HG03045 (cell line): ENCODE results near the gene FAHD1.
A peak's percentile ranks its signal among the peaks of the same experiment; 100 is the strongest.

Experiments
- ATAC-seq: cut with Tn5 transposase; IDR thresholded peaks from one replicate; pipeline ENCODE4 v1.9.1; 2021; ENCODE audit warnings: mild to moderate bottlenecking, moderate library complexity; ENCODE audit not compliant: unreplicated experiment

The FAHD1 gene

DNA sequence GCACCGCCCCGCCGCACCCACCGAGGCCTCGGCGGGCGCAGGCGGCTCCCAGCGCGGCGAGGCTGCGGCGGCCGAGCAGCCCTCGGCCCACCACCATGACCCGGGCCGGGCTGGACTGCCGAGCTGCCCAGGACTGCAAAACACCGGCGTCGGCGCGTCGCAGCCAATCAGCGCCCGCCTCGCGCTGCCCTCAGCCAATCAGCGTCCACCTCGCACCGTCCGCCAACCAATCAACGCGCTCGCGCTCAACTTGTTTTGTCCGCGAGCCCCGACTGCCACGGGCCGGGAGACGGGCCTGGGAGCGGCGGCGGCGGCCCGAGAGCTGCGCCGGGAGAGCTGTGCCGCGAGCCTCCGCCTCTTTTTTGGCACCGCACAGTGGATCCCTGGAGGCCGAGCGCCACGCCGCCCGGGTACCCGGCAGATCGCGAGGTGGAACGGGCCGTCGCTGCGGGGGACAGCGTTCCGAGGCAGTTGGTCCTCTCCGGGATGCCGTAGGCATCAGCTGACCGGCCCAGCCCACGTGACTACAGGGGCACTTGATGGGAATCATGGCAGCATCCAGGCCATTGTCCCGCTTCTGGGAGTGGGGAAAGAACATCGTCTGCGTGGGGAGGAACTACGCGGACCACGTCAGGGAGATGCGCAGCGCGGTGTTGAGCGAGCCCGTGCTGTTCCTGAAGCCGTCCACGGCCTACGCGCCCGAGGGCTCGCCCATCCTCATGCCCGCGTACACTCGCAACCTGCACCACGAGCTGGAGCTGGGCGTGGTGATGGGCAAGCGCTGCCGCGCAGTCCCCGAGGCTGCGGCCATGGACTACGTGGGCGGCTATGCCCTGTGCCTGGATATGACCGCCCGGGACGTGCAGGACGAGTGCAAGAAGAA is at the start of gene FAHD1, which contains the start of gene HAGH:
FAHD1 (plus strand) TSS at position 516 of the 883 bp plus-strand sequence; CDS start at position 549, 33 bp downstream.
HAGH (minus strand) TSS at position 135 of the 883 bp plus-strand sequence; CDS start at position 97, 38 bp downstream.
- ATAC-seq: peak; percentile 83

DNA sequence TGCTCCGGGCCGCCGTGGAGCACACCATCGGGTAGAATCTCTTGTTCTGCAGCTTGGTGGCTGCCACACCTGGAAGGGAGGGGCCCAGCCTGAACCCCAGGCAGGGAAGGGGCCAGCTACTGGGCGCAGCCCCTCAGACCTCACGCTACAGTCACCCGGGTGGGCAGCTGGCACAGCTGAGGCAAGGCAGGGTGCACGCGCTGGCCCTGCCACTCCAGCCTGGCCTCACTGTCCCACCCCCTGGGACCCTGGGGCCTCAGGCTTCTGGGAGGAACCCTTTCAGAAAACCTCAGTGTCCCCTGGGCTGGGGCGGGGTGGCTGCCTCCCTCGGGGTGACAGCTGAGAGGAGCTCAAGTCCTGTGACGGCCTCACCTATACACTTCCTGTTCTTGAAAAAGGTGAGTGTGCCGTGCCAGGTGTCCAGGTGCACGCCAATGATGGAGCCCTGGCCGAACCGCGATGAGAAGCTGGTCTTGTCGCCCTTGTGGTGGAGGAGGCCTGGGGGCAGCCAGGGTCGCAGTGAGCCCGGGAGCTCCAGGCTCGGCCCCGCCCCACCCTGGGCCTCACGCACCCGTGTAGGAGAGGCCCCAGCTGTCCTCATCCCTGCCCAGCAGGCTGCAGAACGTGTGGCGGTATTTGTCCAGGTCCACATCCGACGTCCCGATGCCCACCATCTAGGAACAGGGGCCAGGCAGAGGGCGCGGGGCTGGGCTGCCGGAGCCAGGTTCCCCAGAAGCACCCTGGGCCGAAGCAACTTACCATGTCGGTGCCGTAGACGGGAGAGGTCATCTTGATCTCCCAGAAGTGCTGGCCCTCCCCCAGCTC is 49.4 kb upstream of the FAHD1 start:
- ATAC-seq: no peak

DNA sequence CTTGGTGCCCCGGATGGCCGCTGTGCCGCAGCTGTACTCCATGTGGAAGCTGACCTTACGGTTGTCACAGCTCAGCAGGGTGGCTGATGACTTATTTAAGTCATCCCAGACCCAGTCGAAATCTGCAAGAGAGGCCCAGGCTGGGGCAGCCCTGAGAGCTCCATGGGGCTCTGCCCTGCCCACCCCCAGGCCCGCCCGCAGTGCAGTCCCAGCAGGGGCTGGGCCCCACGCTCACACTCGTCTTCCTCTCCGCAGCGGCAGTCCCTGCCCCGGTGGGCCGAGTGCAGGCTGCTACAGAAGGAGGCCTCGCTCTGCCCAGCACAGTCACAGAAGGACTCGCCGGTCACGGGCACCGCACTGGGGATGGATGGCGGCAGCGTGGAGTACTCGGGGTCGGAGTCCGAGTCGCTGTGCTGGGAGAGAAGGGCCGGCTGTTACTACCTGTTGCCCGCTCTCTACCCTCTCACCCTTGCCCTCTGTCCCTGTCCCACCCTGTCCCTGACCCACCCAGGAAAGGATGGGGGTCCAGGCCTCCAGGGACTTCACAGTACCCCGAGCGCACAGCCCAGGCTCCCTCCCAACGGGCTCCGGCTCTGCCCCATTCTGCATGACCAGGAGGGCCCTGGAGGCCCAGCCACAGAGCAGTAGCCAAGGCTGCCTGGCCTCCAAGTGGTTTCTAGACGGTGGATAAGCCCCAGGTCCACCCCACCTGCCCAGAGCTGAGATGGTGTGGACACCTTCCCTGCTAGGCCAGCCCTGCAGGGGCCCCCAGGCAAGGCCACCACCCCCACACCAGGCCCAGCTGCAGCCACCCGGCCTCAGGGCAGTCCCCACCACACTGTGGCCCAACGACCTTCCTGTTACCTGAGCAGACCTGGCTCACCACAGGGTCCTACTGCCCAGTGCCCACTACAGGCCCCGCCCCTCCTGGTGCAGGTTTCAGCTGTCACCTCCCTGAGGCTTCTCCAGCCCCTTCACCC is 48.5 kb upstream of the FAHD1 start:
- no peak for ATAC-seq

DNA sequence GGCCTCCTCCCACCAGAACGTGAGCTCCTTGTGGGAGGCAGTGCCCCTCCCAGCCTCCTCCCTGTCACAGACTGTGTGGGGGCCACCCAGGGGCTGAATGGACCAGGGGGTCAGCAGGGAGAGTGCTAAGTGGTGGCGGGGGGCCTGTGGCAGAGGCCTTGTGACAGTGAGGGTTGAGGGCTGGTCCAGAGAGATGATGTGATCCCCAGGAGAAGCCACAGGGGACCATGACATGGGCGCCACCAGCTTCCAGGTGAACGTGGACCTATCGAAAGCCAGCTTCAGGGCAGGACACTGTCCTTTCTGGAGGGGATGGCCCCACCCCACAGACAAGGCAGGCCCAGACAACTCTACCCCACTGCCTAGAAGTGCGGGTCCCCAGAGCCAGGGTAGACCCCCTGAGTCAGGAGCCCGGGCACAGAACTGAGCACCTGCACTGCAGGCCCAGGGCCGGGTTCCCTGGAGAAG is 47.7 kb upstream of the FAHD1 start:
- ATAC-seq: no peak

DNA sequence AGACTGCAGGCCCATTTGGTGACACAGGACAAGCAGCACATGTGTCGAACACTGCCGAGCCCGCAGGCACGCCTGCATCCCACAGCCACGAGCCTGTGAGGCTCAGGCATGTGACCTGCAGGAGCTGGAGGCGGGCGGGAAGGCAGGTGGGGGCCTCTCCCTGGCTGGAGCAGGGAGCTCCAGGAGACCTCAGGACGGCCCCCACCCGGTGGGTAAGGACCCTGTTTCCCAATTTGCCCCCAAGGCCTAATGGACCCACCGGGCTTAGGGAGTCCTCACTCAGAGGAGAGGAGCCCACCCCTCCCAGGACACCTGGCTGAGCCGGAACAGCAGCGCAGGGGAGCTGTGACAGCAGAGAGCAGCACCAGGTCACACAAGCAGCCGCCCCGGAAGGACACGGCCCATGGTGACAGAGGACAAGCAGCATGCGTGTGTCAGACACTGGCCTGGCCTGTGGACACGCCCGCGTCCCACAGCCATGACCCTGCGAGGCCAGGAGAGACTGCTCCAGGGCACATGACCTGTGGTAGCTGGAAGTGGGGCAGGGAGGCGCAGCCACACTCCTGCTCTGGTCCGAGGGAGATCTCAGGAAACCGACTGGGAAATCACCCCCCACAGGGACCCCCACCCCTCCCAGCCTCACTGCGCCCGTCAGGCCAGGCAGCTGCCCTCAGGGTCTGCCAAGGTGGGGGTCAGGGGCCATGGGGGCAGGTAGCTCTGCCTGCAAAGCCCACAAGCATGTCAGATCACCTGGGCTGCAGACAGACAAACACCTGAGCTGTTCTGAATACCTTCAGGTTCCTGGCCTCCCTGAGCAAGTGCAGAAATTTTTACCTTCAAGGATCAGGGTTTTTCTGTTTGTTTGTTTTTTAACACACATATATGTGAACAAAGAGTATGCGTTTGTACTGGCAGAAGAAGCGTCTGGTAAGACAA is 47.0 kb upstream of the FAHD1 start:
- ATAC-seq: no peak

DNA sequence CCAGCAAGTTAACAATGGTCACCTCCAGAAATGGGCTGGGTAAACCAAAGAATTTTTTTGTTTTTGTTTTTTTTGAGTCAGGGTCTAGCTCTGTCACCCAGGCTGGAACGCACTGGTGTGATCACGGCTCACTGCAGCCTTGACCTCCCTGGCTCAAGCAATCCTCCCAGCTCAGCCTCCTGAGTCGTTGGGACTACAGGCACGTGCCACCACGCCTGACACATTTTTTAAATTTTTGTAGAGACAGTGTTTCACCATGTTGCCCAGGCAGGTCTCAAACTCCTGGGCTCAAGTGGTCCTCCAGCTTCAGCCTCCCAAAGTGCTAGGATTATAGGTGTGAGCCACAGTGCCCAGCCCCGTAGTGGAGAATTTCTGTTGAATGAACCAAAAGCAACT is 46.3 kb upstream of the FAHD1 start:
- ATAC-seq: no peak

DNA sequence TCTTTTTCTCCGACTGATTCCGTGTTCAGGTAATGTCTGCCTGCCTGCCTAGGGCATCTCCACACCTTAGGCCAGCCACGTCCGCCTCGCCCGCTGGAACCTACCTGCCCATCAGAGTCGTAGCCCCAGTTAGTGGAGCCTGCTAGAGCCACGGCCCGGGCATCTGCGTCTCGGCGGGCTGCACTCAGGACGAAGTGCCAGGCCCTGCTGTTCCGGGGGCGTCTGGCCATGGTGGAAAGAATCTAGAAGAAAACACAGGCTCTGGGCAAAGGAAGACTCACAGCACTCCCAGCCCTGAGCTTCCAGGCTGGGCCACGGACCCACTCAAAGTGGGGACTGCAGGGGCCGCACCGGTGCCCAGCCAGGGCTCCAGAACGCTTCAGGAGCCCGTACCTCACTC is 45.8 kb upstream of the FAHD1 start:
- ATAC-seq: no peak

DNA sequence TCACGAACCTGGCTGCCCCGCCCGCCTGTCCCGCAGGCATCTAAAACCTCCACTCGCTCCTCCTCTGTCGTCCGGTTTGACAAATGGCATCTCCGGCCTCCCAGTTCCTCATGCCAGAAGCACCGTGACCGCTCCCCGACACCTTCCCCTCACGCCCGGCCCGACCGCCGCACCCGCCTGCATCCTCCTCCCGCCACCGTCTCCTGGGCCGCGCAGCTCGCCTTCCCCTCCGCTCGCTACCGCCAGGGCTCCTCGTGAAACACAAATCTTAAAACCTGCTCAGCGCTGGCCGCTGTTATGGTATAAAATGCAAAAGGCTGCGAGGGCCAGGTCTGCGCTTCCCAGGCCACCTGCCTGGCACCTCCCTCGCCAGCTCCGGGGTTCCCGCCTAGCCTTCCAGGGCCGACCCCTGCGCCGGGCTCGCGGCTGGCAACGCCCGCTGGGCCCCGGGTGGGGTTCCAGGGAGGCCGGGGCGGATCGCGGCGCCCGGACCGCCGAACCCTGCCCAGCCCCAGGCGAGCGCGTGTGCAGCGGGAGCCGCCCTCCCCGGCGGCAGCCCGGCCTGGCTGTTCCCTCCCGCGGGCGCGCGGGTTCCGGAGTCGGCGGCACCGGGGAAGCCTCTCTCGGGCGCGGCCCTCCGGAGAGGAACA is 45.1 kb upstream of the FAHD1 start:
- no peak for ATAC-seq

DNA sequence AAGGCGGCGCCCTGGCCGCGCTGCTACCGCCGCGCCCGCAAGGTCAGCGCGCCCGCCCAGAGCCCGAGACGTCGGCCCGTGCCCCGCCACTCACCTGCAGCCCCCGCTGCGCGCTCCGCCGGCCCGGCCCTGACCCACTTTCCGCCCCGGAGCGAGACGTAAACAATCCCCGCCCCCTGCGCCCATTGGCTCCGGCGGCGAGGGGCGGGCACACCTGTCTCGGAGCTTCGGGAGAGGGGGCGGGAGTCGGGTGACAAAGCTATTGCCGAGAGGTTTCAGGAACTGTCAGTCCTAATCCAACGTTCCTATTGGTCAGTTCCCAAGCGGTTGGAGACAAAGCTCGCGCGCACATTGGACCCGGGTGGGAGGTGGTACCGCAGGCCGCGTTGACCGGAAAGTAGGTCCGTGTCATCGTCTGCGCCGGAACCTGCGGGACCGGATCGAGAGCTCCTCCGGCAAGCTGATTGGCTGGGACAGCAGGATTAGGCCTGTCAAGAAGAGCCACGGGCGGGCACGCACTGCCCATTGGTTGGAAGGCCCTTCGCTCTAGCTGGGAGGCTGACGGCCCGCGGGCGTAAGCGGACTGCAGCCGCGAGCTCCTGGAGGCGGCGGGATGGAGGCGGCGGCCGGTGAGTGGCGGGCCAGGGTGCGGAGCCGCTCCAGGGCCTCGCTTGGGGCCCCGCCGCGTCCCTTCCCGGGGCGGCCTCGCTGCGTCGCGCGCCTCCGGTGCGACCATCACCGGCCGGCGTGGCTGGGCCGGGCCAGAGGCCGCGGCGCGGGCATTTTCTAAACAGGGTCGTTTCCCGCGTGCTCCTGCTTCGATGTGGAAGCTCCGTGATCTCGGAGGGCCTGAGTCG is 44.4 kb upstream of the FAHD1 start, which contains the start of the genes NUBP2 and SPSB3:
NUBP2 (plus strand) TSS at position 553 of the 857 bp plus-strand sequence; CDS start at position 614, 61 bp downstream.
SPSB3 (minus strand) TSS at position 164 of the 857 bp plus-strand sequence. CDS start 1,088 bp downstream, outside the sequence.
- ATAC-seq: peak; percentile 80

DNA sequence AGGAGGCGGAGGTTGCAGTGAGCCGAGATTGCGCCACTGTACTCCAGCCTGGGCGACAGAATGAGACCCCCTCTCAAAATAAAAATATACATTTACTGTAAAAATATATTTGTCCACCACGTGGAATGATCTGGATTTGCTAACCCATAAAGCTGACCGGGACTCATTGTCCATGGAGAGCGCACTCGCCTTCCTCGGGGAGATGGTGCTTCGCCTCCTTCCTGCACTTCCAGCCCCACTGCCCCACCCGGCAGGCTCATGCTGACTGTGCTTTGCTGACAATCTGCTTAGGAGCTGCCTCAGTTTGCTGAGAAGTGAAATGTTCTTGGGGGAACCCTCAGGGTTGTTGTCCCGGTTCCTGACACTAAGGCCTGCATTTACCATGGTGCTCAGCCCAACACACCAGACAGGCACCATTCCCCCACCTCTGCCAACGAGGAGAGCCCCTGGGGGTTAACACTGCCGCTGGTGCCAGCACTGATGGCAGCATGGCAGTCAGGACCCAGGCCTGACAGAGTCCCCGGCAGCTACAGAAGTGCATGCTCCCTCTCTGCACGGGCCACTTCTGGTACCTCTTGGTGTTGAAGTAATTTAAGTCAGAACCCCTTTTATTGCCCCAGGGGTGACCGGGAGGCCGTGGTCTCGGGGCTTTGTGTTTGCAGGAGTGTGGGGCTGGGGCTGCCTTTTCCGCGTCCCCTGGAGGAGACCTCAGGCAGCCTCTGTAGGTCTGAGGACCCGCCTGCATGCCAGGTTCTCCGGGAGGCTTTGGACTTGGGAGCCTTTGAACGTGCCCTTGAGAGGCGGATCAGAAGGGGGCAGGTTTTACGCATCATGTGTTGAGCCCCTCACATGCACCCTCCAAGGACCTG is 41.8 kb upstream of the FAHD1 start:
- no peak for ATAC-seq

DNA sequence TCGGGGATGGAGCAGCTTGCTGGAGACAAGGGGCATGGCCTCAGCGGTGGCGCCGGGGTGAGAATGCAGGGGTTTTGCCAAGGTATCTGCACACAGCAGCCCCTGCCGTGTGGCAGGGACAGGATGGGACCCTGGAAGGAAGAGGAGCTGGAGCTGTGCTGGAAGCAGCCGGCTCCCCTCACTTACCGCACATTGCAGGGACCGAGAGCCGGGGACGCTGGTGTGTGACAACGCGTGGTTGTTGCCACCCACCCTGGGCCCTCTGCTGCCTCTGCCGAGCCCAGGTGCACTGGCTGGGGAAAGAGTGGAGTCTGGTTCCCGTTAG is 41.2 kb upstream of the FAHD1 start:
- no peak for ATAC-seq

DNA sequence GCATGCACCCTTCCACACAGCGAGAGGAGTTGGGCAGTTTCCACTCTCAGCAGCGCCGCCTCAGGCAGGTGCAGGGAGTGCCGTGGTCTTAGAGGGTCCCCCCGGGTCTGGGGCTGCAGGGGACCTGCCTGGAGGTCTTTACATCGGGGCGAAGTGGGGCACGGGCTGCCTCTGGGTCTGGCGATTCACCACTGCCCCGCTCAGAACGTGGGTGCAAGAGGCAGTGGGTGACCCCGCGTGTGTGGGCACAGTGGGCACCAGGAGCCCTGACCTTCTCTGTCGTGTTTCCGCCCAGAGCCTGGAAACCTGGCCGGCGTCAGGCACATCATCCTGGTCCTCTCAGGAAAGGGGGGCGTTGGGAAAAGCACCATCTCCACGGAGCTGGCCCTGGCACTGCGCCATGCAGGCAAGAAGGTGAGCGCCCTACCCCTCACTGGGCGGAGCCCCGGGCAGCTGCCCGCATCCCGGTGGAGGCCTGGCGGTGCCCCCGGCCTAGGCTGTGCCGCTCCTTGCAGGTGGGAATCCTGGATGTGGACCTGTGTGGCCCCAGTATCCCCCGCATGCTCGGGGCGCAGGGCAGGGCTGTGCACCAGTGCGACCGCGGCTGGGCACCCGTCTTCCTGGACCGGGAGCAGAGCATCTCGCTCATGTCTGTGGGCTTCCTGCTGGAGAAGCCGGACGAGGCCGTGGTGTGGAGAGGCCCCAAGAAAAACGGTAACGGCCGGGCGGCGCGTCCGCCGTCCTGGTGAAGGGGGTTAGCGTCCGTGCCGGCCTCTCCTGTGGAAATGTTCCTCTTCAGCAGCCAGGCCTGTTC is 40.6 kb upstream of the FAHD1 start:
- ATAC-seq: no peak

DNA sequence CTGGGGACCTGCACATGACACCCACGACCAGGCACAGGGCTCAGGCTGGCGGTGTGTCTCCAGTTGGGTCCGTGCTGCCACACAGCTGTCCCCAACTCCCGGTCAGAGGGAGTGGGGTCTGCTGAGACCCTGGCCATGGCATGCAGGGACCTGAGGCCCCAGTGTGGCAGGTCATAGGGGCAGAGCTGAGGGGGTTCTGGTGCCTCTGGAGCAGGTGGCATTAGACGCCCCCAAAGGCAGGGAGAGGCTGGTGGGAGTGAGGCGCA is 40.0 kb upstream of the FAHD1 start:
- ATAC-seq: no peak

DNA sequence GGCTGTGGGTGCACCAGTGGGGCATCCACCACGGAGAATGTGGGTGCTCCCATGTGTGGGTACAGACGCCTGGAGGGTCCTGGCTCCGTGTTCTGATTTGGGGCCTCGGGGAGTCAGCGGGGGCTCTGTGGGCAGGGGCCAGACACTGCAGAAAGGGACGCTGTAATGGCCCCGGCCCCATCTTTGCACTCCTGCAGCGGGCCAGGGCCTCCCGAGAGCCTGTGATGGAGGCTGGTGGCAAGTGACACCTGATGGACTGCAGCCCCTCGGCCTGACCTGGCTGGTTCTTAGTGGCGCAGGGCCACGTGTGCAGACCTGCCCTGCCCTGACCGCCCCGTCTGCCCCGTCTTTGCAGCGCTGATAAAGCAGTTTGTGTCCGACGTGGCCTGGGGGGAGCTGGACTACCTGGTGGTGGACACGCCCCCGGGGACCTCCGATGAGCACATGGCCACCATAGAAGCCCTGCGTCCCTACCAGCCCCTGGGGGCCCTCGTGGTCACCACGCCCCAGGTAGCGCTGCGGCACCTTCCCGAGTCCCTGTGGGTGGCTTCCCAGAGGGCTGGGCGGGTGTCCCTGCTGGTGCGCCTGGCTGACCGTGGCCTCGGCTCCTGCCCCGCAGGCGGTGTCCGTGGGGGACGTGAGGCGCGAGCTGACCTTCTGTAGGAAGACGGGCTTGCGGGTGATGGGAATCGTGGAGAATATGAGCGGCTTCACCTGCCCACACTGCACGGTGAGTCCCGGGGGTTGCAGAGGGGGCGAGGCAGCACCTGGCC is 39.5 kb upstream of the FAHD1 start:
- ATAC-seq: no peak

DNA sequence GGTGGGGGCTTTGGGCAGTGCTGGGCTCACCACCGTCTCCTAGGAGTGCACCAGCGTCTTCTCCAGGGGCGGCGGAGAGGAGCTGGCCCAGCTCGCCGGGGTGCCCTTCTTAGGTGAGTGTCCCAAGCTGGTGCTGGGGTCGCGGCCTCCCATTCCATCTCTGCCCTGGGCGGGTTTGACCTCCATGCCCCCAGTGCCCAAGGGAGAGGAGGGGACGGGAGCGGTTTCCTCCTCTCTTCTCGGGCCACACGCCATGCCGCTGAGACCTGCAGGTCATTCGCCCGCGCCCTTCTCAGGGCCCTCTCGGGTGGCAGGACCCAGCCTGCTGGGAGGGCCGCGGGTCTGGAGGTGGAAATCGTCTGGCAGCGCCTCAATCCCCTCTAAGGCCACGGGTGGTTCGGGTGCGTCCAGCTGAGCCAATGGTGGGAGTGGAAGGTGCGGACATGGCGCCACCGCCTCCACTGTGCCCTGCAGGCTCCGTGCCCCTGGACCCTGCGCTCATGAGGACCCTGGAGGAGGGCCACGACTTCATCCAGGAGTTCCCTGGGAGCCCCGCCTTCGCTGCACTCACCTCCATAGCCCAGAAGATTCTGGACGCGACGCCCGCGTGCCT is 38.8 kb upstream of the FAHD1 start:
- no peak for ATAC-seq
